Right lobe of liver (tissue), 6 donors: ENCODE results near the gene CASR. TPM values are rescaled to one million over a fixed set of nuclear protein-coding genes. Genes with fewer than 3 reads are reported as not detected.

Source experiments
- ATAC-seq, 4 donors: fragments of 200-7000 bp; cut with Tn5 transposase; one replicate each; pipeline ENCODE4 v1.9.1; 2020; ENCODE audit warnings: mild to moderate bottlenecking in 4 of 4, moderate library complexity in 4 of 4
- DNase-seq, 3 donors: peaks; one replicate each; pipeline ENCODE4 v3.0.0-alpha.2; 2020
- H3K27ac ChIP-seq, 3 donors: fragments of 200-600 bp; one replicate each; pipeline ENCODE4 v1.8.0; 2022
- H3K27me3 ChIP-seq, 2 donors: fragments of 200-600 bp; one replicate each; pipeline ENCODE4 v1.8.0; 2022
- H3K36me3 ChIP-seq, 4 donors: fragments of 200-600 bp; sonication (generic) in 1 of 4; one replicate each; pipeline versions ENCODE4 v1.5.1 to v1.8.0; 2017 to 2022; ENCODE audit warnings: control low read depth in 1 of 4
- H3K4me1 ChIP-seq, 4 donors: fragments of 200-600 bp; sonication (generic) in 1 of 4; one replicate each; pipeline versions ENCODE4 v1.5.1 to v1.8.0; 2017 to 2022; ENCODE audit warnings: control low read depth in 1 of 4
- H3K4me3 ChIP-seq, 3 donors: fragments of 200-600 bp; one replicate each; pipeline ENCODE4 v1.8.0; 2022
- H3K9me3 ChIP-seq, 4 donors: fragments of 200-600 bp; sonication (generic) in 1 of 4; one replicate each; pipeline versions ENCODE4 v1.5.1 to v1.8.0; 2017 to 2022; ENCODE audit warnings: control low read depth in 1 of 4
- POLR2A ChIP-seq: fragments of 450-650 bp; IDR thresholded peaks from one replicate; pipeline ENCODE4 v1.6.1; 2017; ENCODE audit warnings: antibody characterized with exemption, mild to moderate bottlenecking
- WGBS: methylation state at CpG from one replicate; pipeline ENCODE4 v1.1.6; 2018; ENCODE audit warnings: low coverage, low lambda C conversion rate; ENCODE audit not compliant: insufficient coverage; ENCODE audit errors: missing lambda C conversion rate; 5-methylcytosine and 5-hydroxymethylcytosine counted together
- intact Hi-C, 2 donors: fragments of 100-400 bp; cut with DNase I; formaldehyde crosslinking; loops; one replicate each; pipeline versions ENCODE4 v1.11.2 to v1.14.1; 2022
- total RNA-seq, 6 experiments: library from RNA; depleted of rRNA in 2 of 6; stranded (reverse); fragments of >200 nt in 2 of 6; fragmentation: NEBNext Ultra II Directional in 3 of 6; extraction: Animal tissue kit (Norgen Biotek cat#: 25700) in 3 of 6; gene quantifications; one replicate each; pipeline versions ENCODE4 v1.1.0 to v1.2.4, GENCODE V29; 2016 to 2023
- TF ChIP-seq, protein P1 (sequence below), 4 donors: fragments of 200-600 bp in 3 of 4; fragments of 450-650 bp in 1 of 4; IDR thresholded peaks; one replicate each; pipeline versions ENCODE4 v1.5.1 to v1.8.0; 2016 to 2022; ENCODE audit warnings: antibody characterized with exemption in 4 of 4, mild to moderate bottlenecking in 2 of 4
- donor health status: DM: no; HTN: yes; CAD: no.
- donor health status: DM: no; HTN: no; CAD: no.
- donor health status: DM: no; HTN: no; CAD: no.
- donor health status: DM: no; HTN: yes; CAD: no.
- donor health status: DM: no; HTN: yes; CAD: no.

Gene CASR
- total RNA-seq, 6 experiments from 2014 or later: 0.06 to 0.16 (median 0.13) TPM; not detected in 1

DNA sequence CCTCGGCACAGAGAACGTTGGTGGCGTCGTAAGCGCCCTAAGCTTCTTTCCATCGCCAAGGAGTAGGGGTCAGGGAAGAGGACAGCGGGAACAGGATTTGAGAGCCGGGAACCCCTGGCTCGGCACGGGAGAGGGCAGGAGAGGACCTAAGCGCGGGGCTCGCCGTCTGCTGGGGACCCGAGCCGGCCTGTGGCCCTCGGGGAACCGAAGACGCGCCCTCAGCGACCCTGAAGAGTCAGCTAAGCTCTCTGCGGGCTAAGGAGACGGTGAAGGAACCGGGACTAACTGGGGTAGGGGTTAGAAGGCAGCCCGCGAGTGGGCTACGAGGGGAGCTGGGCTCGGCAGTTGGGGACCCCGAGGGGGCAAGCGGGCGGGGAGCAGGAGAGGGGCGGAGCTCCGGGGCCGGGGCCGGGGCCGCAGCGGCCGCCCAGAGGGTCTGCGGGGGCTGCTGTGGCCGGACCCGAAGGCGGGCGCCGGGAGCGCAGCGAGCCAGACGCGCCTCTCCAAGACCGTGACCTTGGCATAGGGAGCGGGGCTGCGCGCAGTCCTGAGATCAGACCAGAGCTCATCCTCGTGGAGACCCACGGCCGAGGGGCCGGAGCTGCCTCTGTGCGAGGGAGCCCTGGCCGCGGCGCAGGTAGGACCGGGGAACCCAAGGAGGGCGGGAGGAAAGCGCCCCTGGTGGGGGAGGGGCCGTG lies 574 bp downstream of the CASR start:
- ATAC-seq: peak in 3 of 4 donors; percentile 15 to 49 (median 21)
- intact Hi-C loops: no loop called here
- DNase-seq: no peak
- no peak overlapping the region for H3K27ac ChIP-seq
- peaks cover 0 to 12% (median 0%) of the 10 kb centered on the region in 4 donors for H3K4me1 ChIP-seq
- H3K36me3 ChIP-seq: no peaks in the 10 kb centered on the region
- H3K27me3 ChIP-seq: peaks cover 0 to 13% of the 10 kb centered on the region in 2 donors
- TF ChIP-seq, protein P1, sequence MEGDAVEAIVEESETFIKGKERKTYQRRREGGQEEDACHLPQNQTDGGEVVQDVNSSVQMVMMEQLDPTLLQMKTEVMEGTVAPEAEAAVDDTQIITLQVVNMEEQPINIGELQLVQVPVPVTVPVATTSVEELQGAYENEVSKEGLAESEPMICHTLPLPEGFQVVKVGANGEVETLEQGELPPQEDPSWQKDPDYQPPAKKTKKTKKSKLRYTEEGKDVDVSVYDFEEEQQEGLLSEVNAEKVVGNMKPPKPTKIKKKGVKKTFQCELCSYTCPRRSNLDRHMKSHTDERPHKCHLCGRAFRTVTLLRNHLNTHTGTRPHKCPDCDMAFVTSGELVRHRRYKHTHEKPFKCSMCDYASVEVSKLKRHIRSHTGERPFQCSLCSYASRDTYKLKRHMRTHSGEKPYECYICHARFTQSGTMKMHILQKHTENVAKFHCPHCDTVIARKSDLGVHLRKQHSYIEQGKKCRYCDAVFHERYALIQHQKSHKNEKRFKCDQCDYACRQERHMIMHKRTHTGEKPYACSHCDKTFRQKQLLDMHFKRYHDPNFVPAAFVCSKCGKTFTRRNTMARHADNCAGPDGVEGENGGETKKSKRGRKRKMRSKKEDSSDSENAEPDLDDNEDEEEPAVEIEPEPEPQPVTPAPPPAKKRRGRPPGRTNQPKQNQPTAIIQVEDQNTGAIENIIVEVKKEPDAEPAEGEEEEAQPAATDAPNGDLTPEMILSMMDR (IDR thresholded peaks at IDR 0.05): no peak
- TF ChIP-seq POLR2A: no peak
- WGBS: 3% methylated on average over 20 of the region's 64 CpGs
- H3K9me3 ChIP-seq: no peaks in the 10 kb centered on the region
- peak overlapping the region in 2 of 3 donors; percentile 6 to 26 for H3K4me3 ChIP-seq

GRCh38 chr3:122184591-122184929 lies 1.1 kb downstream of the CASR start:
- ATAC-seq: no peak

DNA sequence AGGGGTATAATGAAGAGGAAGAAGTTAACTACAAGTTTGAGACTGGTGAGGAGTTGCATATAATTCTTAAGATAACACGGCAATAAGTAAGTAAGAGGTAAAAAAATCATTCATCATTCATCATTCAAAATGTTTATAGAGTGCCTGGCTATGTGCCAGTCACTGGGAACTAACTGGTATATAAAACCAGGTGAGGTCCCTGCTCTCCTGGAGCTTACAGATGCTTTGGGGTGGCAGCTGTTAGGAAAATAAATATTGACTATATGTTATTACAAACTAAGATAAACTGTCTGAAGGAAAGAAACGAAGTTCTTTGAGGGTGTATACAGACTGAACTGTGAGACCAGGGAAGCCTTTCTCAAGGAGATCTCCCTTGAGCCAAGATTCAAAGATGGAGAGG lies 2.9 kb downstream of the CASR start:
- intact Hi-C loops: no loop called here
- ATAC-seq (no peak), DNase-seq (no peak)

More at GRCh38 chr3:122184591-122184929, 1.1 kb downstream of the CASR start:
- 3% methylated on average over 12 of the region's 19 CpGs for WGBS
- TF ChIP-seq POLR2A: no peak
- TF ChIP-seq, protein P1 (IDR thresholded peaks at IDR 0.05): no peak
- Histone ChIP-seq H3K36me3 (no peaks in the 10 kb centered on the region), H3K9me3 (no peaks in the 10 kb centered on the region), H3K27ac (no peak overlapping the region), H3K27me3 (peaks cover 0 to 13% of the 10 kb centered on the region in 2 donors), H3K4me1 (peaks cover 0 to 12% (median 0%) of the 10 kb centered on the region in 4 donors), H3K4me3 (peak overlapping the region in 1 of 3 donors; percentile 26)
- no peak for DNase-seq
- intact Hi-C loops: no loop called here

GRCh38 chr3:122188737-122189136 lies 5.3 kb downstream of the CASR start:
- TF ChIP-seq, protein P1 (IDR thresholded peaks at IDR 0.05): no peak
- TF ChIP-seq POLR2A: no peak
- Histone ChIP-seq H3K36me3 (no peaks in the 10 kb centered on the region), H3K9me3 (no peaks in the 10 kb centered on the region), H3K4me3 (no peak overlapping the region), H3K4me1 (peaks cover 0 to 8% (median 0%) of the 10 kb centered on the region in 4 donors), H3K27ac (no peak overlapping the region), H3K27me3 (peaks cover 0 to 8% of the 10 kb centered on the region in 2 donors)
- intact Hi-C loops: no loop called here
- WGBS: 44% methylated on average over 1 of the region's 1 CpG
- no peak for DNase-seq
- ATAC-seq: no peak

More for the DNA sequence above, 2.9 kb downstream of the CASR start:
- H3K4me1 ChIP-seq: peaks cover 0 to 12% (median 0%) of the 10 kb centered on the region in 4 donors
- TF ChIP-seq, protein P1 (IDR thresholded peaks at IDR 0.05): no peak
- TF ChIP-seq POLR2A: no peak
- no peak overlapping the region for H3K27ac ChIP-seq
- WGBS: 36% methylated on average over 2 of the region's 2 CpGs
- no peaks in the 10 kb centered on the region for H3K9me3 ChIP-seq
- H3K27me3 ChIP-seq: peaks cover 0 to 13% of the 10 kb centered on the region in 2 donors
- no peaks in the 10 kb centered on the region for H3K36me3 ChIP-seq
- no peak overlapping the region for H3K4me3 ChIP-seq
